DMS 273 treated with DMSO at 0.1 percent for 48 hours (cell line): Measurements from ENCODE around the gene PTPN13.
A peak's percentile ranks its signal among the peaks of the same experiment; 100 is the strongest.

Experiments
- DNase-seq: peaks from one replicate; lab custom pipeline; 2025; lab: John Stamatoyannopoulos, UW

The PTPN13 gene

GRCh38 chr4:86593688-86594558 is at the start of gene PTPN13:
Gene PTPN13 (plus strand): TSS chr4:86594315. CDS start chr4:86635257, 40,942 bp downstream.
- DNase-seq, result peak; percentile 89

- no peak for DNase-seq
These were observed 47.0 kb upstream of the PTPN13 start for GRCh38 chr4:86547140-86547539.

GRCh38 chr4:86549163-86549788 is 44.8 kb upstream of the PTPN13 start:
- DNase-seq, result no peak

- DNase-seq, result no peak
These were observed 42.7 kb upstream of the PTPN13 start for GRCh38 chr4:86551387-86551786.

- DNase-seq, result no peak
These were observed 39.5 kb upstream of the PTPN13 start for GRCh38 chr4:86554646-86555045.

GRCh38 chr4:86556791-86557415 is 37.2 kb upstream of the PTPN13 start:
- DNase-seq, result no peak

GRCh38 chr4:86557526-86557925 is 36.6 kb upstream of the PTPN13 start:
- DNase-seq, result no peak

- no peak for DNase-seq
These were observed 35.9 kb upstream of the PTPN13 start for GRCh38 chr4:86558258-86558657.

- DNase-seq, result no peak
These were observed 35.3 kb upstream of the PTPN13 start for GRCh38 chr4:86558797-86559196.

GRCh38 chr4:86560447-86560846 is 33.7 kb upstream of the PTPN13 start:
- DNase-seq, result no peak

GRCh38 chr4:86561256-86561655 is 32.9 kb upstream of the PTPN13 start:
- DNase-seq, result no peak

- DNase-seq, result no peak
These were observed 30.7 kb upstream of the PTPN13 start for GRCh38 chr4:86563416-86563815.

GRCh38 chr4:86564795-86565194 is 29.3 kb upstream of the PTPN13 start:
- no peak for DNase-seq

GRCh38 chr4:86565651-86566050 is 28.5 kb upstream of the PTPN13 start:
- DNase-seq, result no peak

- DNase-seq, result no peak
These were observed 24.8 kb upstream of the PTPN13 start for GRCh38 chr4:86569103-86569870.

- DNase-seq, result no peak
These were observed 14.2 kb upstream of the PTPN13 start for GRCh38 chr4:86579941-86580340.

GRCh38 chr4:86582410-86582809 is 11.7 kb upstream of the PTPN13 start:
- no peak for DNase-seq

- DNase-seq, result no peak
These were observed 7.9 kb upstream of the PTPN13 start for GRCh38 chr4:86586160-86586572.

- no peak for DNase-seq
These were observed 7.3 kb upstream of the PTPN13 start for GRCh38 chr4:86586626-86587380.

- DNase-seq, result no peak
These were observed 6.6 kb upstream of the PTPN13 start for GRCh38 chr4:86587381-86588140.
